DOHH2 (cell line): ENCODE measurements around the gene VARS2.

Source experiments
- CTCF ChIP-seq: fragments of 200-600 bp; sonication (generic); IDR thresholded peaks from one replicate; pipeline ENCODE4 v1.5.1; 2014; ENCODE audit warnings: antibody characterized with exemption, mild to moderate bottlenecking, low read depth, low read length; ENCODE audit not compliant: poor library complexity, severe bottlenecking
- EZH2phosphoT487 ChIP-seq: fragments of 200-600 bp; sonication (generic); IDR thresholded peaks from 2 replicates; pipeline ENCODE4 v1.6.1; 2017; ENCODE audit warnings: borderline replicate concordance, mild to moderate bottlenecking, antibody characterized with exemption, low read length, moderate library complexity, mixed read lengths

GRCh38 chr6:30882204-30882758, 31.8 kb upstream of the VARS2 start:
- TF ChIP-seq CTCF (no peak), EZH2phosphoT487 (no peak)
